ENCODE measurements around the gene TMEM94. TPM values are rescaled to one million over a fixed set of nuclear protein-coding genes. Genes with fewer than 3 reads are reported as not detected.

Gene TMEM94
- total and polyA plus RNA-seq, 2 of the 13 experiments (the other 11 are each of a cell fraction or from before 2014, with no cell fraction given), result 32.6 to 134 TPM

DNA sequence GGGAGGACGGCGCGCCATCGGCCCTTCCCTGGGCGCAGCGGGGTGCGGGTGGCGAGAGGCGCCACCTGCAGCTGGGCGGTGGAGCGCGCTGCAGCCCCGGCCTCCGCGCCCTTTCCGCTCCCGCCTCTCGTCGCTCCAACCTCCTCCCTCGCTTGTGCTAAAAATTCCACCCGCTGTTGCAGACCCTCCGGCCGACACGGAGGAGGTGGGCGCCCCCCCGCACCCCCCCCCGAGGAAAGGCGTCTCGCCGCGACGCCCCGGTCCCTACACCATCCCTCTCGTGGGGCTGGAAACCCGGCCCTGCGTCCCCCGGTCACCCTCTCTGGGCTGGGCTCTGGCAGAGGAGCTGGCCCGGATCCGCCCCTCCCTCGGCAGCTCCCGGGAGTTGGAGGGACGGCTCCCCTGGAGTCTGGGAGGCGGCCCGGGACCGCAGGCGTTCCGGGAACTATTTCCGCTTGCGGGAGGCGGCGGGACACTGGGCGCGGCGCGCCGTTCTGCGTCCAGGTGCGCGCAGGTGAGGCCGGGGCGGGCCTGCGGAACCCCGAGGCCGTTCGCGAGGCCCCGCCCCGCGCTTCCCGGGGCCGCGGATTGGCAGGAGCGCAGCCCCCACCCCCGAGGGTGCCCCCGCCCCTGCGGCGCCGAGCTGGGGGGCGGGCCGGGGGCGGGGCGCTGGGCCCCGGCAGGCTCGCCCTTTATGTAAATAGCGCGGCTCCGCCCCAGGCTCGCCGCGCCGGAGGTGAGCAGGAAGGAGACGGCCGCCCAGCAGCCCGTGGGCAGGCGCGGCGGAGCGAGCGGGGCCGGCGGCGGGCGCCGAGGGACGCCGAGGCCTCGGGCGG is 68.8 kb downstream of the TMEM94 start, which contains the start of gene LLGL2 (continued):
- TF ChIP-seq NAIF1 (CRISPR knock-in tag; IDR thresholded peaks at IDR 0.05; ENCODE audit: borderline replicate concordance), result no peak; the same call in 1 of the 2 replicates
- TF ChIP-seq, protein P1, sequence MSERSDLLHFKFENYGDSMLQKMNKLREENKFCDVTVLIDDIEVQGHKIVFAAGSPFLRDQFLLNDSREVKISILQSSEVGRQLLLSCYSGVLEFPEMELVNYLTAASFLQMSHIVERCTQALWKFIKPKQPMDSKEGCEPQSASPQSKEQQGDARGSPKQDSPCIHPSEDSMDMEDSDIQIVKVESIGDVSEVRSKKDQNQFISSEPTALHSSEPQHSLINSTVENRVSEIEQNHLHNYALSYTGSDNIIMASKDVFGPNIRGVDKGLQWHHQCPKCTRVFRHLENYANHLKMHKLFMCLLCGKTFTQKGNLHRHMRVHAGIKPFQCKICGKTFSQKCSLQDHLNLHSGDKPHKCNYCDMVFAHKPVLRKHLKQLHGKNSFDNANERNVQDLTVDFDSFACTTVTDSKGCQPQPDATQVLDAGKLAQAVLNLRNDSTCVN (CRISPR knock-in tag; IDR thresholded peaks at IDR 0.05; ENCODE audit: borderline replicate concordance), result peak; percentile 27; the same call in 1 of the 2 replicates
- 0 out of 2 replicates have a peak, but pooled peaks have one; percentile 89 for TF ChIP-seq AHR (CRISPR knock-in tag; IDR thresholded peaks at IDR 0.05)
- no peak for TF ChIP-seq PHF5A (CRISPR knock-in tag; IDR thresholded peaks at IDR 0.05; ENCODE audit: low read depth, unreplicated experiment)
- TF ChIP-seq HDAC6 (IDR thresholded peaks at IDR 0.05; ENCODE audit: low read depth, low read length), result no peak
- no peak for TF ChIP-seq SOX5 (CRISPR knock-in tag; IDR thresholded peaks at IDR 0.05; ENCODE audit: borderline replicate concordance)
- peak; percentile 79 for TF ChIP-seq ZNF264 (CRISPR knock-in tag; IDR thresholded peaks at IDR 0.05)
- peak; percentile 55; the same call in 1 of the 2 replicates for TF ChIP-seq SMAD3 (CRISPR knock-in tag; IDR thresholded peaks at IDR 0.05)
- TF ChIP-seq, protein P2, sequence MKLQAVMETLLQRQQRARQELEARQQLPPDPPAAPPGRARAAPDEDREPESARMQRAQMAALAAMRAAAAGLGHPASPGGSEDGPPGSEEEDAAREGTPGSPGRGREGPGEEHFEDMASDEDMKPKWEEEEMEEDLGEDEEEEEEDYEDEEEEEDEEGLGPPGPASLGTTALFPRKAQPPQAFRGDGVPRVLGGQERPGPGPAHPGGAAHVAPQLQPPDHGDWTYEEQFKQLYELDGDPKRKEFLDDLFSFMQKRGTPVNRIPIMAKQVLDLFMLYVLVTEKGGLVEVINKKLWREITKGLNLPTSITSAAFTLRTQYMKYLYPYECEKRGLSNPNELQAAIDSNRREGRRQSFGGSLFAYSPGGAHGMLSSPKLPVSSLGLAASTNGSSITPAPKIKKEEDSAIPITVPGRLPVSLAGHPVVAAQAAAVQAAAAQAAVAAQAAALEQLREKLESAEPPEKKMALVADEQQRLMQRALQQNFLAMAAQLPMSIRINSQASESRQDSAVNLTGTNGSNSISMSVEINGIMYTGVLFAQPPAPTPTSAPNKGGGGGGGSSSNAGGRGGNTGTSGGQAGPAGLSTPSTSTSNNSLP (IDR thresholded peaks at IDR 0.05; ENCODE audit: low read depth, low read length), result no peak
- TF ChIP-seq ZNF451 (CRISPR knock-in tag; IDR thresholded peaks at IDR 0.05), result no peak; the same call in 1 of the 2 replicates
- TF ChIP-seq, protein P3, sequence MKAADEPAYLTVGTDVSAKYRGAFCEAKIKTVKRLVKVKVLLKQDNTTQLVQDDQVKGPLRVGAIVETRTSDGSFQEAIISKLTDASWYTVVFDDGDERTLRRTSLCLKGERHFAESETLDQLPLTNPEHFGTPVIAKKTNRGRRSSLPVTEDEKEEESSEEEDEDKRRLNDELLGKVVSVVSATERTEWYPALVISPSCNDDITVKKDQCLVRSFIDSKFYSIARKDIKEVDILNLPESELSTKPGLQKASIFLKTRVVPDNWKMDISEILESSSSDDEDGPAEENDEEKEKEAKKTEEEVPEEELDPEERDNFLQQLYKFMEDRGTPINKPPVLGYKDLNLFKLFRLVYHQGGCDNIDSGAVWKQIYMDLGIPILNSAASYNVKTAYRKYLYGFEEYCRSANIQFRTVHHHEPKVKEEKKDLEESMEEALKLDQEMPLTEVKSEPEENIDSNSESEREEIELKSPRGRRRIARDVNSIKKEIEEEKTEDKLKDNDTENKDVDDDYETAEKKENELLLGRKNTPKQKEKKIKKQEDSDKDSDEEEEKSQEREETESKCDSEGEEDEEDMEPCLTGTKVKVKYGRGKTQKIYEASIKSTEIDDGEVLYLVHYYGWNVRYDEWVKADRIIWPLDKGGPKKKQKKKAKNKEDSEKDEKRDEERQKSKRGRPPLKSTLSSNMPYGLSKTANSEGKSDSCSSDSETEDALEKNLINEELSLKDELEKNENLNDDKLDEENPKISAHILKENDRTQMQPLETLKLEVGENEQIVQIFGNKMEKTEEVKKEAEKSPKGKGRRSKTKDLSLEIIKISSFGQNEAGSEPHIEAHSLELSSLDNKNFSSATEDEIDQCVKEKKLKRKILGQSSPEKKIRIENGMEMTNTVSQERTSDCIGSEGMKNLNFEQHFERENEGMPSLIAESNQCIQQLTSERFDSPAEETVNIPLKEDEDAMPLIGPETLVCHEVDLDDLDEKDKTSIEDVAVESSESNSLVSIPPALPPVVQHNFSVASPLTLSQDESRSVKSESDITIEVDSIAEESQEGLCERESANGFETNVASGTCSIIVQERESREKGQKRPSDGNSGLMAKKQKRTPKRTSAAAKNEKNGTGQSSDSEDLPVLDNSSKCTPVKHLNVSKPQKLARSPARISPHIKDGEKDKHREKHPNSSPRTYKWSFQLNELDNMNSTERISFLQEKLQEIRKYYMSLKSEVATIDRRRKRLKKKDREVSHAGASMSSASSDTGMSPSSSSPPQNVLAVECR (CRISPR knock-in tag; IDR thresholded peaks at IDR 0.05; ENCODE audit: borderline replicate concordance), result peak; percentile 91
- TF ChIP-seq ZNF12 (CRISPR knock-in tag; IDR thresholded peaks at IDR 0.05), result 0 out of 2 replicates have a peak, but pooled peaks have one; percentile 12
- TF ChIP-seq HOXA3 (CRISPR knock-in tag; IDR thresholded peaks at IDR 0.05), result peak; percentile 55
- no peak for TF ChIP-seq CCAR2 (optimal IDR thresholded peaks at IDR 0.05; ENCODE audit: low read depth, low read length)
- TF ChIP-seq SRF (IDR thresholded peaks at IDR 0.05; ENCODE audit: low read depth, low read length), result no peak
- TF ChIP-seq, protein P4, sequence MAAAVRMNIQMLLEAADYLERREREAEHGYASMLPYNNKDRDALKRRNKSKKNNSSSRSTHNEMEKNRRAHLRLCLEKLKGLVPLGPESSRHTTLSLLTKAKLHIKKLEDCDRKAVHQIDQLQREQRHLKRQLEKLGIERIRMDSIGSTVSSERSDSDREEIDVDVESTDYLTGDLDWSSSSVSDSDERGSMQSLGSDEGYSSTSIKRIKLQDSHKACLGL (CRISPR knock-in tag; IDR thresholded peaks at IDR 0.05), result peak; percentile 65; the same call in 1 of the 2 replicates
- TF ChIP-seq ZNF709 (CRISPR knock-in tag; IDR thresholded peaks at IDR 0.05), result peak; percentile 87; the same call in 1 of the 2 replicates
- no peak for TF ChIP-seq ZNF841 (CRISPR knock-in tag; IDR thresholded peaks at IDR 0.05; ENCODE audit: borderline replicate concordance)
- TF ChIP-seq ZNF205 (CRISPR knock-in tag; IDR thresholded peaks at IDR 0.05), result no peak
- TF ChIP-seq, protein P5, sequence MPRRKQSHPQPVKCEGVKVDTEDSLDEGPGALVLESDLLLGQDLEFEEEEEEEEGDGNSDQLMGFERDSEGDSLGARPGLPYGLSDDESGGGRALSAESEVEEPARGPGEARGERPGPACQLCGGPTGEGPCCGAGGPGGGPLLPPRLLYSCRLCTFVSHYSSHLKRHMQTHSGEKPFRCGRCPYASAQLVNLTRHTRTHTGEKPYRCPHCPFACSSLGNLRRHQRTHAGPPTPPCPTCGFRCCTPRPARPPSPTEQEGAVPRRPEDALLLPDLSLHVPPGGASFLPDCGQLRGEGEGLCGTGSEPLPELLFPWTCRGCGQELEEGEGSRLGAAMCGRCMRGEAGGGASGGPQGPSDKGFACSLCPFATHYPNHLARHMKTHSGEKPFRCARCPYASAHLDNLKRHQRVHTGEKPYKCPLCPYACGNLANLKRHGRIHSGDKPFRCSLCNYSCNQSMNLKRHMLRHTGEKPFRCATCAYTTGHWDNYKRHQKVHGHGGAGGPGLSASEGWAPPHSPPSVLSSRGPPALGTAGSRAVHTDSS (CRISPR knock-in tag; conservative IDR thresholded peaks at IDR 0.05), result no peak

Data from HepG2 (cell line).